Activated T-helper 1 cell treated with anti-CD3 and anti-CD28 coated beads, Interleukin-2, amount 50 U/mL, for 16 hours (primary cell): Measurements from ENCODE around the gene LPO.

Experiments used
- DNase-seq, 2 donors: peaks; one replicate each; pipeline ENCODE4 v3.0.0-alpha.2; 2020; ENCODE audit warnings: low read depth in 1 of 2, low spot score in 1 of 2

The LPO gene

DNA sequence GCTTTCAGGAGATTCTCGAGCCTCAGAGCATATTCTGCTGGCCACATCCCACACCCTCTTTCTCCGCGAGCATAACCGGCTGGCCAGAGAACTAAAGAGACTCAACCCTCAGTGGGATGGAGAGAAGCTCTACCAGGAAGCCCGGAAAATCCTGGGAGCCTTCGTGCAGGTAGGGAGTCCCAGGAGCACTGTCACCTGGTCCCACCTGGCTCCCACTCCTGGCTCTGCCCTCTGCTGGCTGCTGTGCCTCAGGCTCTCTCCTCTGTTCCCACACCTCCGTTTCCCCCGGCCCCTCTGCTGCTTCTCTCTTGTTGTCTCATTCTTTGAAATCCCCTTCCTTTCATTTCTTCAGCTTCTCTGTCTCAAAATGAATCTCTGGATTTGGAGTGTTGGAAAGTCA lies 16.4 kb downstream of the LPO start:
- DNase-seq = no peak

GRCh38 chr17:58262149-58262548 lies 23.8 kb downstream of the LPO start:
- no peak for DNase-seq

- DNase-seq = no peak
Measured at GRCh38 chr17:58263773-58264172, 25.4 kb downstream of the LPO start.

DNA sequence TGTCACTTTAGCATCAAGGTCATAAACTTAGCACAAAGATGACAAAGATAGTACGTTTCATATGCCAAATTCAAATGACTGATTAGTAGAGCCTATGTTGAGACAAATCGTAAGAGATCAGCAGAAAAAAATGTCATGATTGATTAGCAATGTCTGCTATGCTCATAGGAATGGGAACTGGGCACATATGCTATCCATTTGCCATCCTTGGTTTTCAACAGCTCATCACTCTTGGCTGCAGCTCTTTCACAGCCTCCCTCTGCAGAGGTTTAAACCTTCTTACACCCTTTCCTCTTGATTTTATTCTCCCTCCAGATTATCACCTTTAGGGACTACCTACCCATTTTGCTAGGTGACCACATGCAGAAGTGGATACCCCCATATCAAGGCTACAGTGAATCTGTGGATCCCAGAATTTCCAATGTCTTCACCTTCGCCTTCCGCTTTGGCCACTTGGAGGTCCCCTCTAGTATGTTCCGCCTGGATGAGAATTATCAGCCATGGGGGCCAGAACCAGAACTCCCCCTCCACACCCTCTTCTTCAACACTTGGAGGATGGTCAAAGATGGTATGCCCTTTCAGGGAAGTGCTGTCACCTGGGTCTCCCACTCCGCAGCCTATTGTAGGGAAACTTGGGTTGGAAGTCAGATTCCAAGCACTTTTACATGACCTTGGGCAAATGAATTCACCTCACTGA lies 26.2 kb downstream of the LPO start:
- DNase-seq = no peak

GRCh38 chr17:58265271-58265670 lies 26.9 kb downstream of the LPO start:
- no peak for DNase-seq

- no peak for DNase-seq
Measured at GRCh38 chr17:58265902-58266875, 27.8 kb downstream of the LPO start.

DNA sequence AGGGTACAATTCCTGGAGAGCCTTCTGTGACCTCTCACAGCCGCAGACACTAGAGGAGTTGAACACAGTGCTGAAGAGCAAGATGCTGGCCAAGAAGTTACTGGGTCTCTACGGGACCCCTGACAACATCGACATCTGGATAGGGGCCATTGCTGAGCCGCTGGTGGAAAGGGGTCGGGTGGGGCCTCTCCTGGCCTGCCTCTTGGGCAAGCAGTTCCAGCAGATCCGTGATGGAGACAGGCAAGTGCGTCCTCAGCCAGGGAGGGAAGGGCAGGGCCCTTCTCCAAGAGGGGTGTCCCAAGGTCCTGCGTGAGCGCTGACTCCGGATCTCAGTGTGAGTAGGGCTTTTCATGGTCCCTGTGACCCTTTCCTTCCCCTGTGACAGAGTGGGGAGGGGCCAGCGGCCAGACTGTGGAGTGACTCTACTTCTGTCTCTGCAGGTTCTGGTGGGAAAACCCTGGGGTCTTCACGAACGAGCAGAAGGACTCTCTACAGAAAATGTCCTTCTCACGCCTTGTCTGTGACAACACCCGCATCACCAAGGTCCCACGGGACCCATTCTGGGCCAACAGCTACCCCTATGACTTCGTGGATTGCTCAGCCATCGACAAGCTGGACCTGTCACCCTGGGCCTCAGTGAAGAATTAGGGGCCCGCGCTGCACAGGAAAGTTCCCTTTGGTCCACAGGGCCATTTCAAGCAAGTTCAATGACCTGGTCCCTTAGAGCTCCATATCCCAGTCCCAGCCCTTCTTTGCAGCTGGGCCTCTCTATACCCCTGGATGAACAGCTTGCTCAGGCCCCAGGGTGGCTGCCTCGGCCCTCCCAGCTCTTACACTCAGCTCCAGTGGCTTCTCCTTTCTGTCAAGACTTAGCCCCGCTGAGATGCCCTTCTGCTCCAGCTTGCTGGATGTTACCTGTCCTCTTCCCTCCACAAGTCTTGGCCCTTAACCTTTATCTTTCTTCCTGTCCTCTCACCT lies 29.3 kb downstream of the LPO start:
- no peak for DNase-seq

GRCh38 chr17:58268326-58268725 lies 29.9 kb downstream of the LPO start:
- DNase-seq = no peak

DNA sequence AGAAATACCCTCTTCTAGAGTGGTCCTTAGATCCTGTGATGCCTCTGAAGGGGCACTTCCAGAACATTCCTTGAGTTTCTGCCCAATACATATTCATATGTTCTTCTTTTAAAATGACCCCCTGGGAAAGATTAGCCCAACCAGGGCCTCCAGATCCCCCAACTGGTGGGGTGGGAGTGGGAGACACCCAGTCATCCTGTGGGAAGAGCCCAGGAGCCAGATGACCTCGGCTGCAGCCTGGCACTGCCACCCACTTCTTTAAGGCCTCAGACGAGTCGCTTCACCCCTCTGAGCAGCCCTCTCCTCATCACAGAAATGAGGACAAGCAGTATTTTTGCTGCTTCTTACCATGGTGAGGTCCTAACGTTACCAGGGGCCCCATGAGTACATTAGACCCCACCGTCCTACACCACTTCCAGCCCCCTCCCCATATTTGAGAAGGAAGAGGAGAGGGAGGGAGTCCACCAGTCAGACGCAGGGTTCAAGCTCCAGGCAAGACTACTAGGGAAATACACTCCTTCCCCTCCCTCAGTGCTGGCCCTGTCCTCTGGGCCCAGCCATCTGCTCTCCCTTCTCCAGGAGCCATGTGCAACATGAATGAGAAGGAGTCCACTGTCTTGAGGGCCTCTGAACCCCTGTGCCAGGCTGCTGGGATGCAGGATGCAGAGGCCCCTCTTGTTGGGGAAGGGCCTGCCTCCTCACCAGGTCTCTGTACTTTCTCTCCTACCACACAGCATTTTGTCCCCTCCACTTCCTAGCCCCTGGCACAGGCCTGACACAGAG lies 30.6 kb downstream of the LPO start:
- DNase-seq = no peak

GRCh38 chr17:58269557-58270291 lies 31.3 kb downstream of the LPO start:
- no peak for DNase-seq

DNA sequence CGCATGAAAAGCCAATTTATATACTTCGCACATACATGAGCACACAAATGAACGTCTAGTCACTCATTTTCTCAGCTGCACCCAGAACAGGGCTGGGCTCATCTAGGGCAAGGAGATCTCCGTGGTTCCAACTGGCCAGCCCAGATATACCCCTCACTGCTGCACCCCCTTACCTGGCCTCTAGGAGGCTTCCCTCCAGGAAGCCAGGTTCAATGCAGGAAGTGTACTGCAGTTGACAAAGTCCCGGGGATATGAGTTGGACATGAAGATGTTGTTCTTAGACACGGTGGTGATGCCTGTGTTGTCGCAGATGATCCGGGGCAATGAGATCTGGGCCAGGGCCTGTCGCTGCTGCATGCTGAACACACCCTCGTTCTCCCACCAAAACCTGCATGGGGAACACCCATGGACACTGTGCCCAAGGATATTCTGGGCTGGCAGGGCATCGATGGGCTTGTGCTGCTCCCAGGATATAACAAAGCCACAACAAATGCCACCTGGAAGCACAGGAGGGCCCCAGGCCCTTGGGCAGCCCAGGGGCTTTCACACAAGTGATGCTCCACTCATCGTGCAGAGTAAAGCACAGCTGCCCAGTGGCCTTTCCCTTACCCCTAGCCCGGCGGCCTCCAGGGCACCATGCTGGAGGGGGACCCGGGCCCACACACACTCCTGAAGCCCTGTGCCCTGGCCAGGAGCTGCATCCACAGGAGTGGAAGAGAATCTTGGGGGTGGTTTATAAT lies 32.3 kb downstream of the LPO start:
- DNase-seq = no peak

- DNase-seq = no peak
Measured at GRCh38 chr17:58271216-58271931, 33.0 kb downstream of the LPO start.

- no peak for DNase-seq
Measured at GRCh38 chr17:58272367-58273280, 34.2 kb downstream of the LPO start.

- no peak for DNase-seq
Measured at GRCh38 chr17:58273453-58274104, 35.2 kb downstream of the LPO start.

GRCh38 chr17:58275417-58275816 lies 37.0 kb downstream of the LPO start:
- no peak for DNase-seq

GRCh38 chr17:58276423-58276822 lies 38.0 kb downstream of the LPO start:
- DNase-seq = no peak
